RPMI8226 (cell line): ENCODE data around the gene ATG4C.
"Not testable (repeated sequence)": the region's sequence is repeated elsewhere in the genome, so short reads cannot be mapped to it uniquely, and the experiment has no call there.

Source experiments
- DNase-seq: peaks from one replicate; pipeline ENCODE4 v3.0.0-alpha.2; 2015

The ATG4C gene, protein sequence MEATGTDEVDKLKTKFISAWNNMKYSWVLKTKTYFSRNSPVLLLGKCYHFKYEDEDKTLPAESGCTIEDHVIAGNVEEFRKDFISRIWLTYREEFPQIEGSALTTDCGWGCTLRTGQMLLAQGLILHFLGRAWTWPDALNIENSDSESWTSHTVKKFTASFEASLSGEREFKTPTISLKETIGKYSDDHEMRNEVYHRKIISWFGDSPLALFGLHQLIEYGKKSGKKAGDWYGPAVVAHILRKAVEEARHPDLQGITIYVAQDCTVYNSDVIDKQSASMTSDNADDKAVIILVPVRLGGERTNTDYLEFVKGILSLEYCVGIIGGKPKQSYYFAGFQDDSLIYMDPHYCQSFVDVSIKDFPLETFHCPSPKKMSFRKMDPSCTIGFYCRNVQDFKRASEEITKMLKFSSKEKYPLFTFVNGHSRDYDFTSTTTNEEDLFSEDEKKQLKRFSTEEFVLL

GRCh38 chr1:62783736-62784508 is at the start of gene ATG4C:
Gene ATG4C, plus strand, starts transcription at chr1:62784132. Its CDS starts 19,655 bp downstream, at chr1:62803787.
- DNase-seq, result peak; percentile 98

DNA sequence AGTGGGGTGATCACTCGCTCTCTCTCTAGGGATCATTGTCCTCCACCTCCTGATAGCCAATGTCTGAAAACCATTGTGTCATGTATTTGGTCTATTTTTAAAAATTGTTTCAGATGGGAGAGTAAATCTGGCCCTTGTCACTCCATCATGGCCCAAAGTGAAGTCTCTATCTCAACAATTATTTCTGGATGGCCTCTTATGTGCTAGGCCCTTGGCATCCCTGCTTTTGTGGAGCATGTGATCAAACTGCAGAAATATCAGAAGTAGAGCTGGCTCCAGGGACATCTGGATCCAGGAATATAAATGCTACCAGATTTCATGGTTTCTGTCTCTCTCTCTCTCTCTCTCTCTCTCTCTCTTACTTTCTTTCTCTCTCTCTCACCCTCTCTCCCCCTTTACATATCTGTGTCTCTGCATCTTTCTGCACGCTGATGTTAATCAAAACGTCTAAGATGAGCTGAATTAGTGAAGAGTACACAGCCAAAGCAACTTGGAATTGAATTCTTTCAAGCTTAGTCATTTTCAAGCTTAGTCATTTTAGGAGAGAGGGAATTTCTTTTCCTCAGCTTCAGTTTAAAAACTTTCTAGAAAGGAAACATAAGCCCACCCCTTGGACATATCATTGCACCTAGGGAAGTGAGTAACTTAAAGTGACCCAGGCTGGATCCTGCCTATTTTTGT is 48.3 kb upstream of the ATG4C start:
- DNase-seq, result no peak

DNA sequence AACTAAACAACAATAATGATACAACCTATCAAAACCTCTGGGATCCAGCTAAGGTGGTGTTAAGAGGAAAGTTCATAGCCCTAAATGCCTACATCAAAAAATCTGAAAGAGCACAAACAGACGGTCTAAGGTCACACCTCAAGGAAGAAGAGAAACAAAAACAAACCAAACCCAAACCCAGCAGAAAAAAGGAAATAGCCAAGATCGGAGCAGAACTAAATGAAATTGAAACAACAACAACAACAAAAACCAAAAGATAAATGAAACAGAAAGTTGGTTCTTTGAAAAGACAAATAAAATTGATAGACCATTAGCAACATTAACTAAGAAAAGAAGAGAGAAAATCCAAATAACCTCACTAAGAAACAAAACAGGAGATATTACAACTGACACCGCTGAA is 43.2 kb upstream of the ATG4C start:
- not testable (repeated sequence) for DNase-seq

DNA sequence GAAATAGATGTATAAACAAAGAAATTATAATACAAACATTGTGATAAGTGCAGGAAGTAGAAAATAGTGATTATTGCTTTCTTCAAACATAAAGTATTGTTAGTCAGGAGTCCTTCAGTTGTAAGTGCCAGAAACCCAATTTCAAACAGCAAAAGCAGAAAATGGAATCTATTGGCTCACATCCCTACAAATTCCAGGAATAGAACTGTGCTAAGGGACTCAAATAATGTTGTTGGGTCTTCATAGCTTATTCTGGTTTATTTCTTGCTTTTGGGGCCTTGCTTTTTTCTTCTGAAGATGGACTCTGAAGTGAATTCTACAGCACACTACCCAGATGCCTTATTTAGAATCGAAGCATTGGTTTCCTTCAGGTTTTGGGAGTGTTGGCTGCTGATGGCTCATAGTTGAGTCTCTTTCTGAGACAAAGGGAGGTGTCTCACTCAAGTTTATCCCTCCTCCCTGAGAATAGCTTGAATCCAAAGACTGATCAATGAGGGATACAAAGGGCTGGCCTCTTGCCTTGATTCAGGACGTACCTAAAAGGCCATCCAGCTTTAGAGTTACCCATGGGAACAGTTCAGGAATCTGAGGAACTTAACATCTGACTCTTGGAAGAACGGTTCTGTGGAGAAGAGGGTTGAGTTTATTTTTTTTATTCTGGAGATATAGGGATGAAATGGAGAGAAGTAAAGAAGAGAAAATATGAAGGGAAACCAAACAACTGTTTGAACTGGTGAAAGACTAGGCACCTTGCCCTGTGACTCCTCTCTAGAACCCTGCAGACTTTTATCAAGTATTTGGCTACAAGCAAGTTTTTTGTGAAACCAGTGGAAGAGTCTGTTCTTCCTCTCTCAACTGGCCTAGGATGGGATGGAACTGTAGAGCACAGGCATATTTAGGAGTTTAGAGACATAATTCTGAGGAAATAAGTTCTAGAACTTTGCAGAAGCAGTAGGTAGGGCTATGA is 39.0 kb upstream of the ATG4C start:
- DNase-seq, result no peak

DNA sequence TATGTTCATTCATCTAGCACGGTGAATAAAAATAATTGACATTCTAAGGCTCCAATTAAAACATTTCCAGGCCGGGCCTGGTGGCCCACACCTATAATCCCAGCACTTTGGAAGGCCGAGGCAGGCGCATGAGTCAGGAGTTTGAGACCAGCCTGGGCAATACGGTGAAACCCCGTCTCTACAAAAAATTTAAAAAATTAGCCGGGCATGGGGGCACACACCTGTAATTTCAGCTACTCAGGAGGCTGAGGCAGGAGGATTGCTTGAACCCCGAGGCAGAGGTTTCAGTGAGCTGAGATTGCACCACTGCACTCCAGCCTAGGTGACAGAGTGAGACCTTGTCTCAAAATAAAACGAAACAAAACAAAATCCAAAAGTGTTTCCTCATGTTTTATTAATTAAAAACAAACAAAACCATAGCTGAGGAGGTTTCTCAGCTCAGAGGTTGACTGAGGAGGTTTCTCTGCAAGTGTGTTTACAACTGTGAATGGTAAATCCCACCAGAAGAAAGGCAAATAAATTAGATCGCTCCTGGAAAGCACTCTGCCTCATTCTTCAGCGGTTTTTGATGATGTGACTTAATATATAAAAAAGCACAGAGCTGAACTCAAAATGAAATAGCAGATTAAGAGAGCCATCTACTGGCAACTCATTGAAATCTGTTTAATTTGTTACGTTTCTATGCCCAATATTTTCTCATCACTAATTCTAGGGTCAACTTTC is 37.7 kb upstream of the ATG4C start:
- DNase-seq, result peak; percentile 52

- no peak for DNase-seq
These were observed 37.2 kb upstream of the ATG4C start for GRCh38 chr1:62746809-62747138.

DNA sequence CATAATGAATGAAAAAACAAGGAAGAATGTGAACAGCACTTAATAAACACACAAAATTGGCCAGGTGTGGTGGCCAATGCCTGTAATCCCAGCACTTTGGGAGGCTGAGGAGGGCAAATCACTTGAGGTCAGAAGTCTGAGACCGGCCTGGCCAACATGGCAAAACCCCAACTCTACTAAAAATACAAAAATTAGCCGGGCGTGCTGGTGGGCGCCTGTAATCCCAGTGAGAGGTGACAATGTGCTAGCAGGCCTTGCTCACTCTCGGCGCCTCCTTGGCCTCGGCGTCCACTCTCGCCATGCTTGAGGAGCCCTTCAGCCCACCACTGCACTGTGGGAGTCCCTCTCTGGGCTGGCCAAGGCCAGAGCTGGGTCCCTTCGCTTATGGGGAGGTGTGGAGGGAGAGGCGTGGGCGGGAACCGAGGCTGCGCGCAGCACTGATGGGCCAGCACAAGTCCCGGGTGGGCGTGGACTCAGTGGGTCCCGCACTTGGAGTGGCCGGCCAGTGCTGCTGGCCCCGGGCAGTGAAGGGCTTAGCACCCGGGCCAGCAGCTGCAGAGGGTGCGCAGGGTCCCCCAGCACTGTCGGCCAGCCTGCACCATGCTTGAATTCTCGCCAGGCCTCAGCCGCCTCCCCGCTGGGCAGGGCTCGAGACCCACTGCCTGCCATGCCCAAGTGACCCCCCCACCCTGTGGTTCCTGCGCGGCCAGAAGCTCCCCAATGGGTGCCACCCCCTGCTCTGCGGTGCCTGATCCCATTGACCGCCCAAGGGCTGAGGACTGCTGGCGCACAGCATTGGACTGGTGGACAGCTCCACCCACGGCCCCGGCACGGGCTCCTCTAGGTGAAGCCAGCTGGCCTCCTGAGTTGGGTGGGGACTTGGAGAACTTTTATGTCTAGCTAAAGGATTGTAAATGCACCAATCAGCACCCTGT is 30.6 kb upstream of the ATG4C start:
- DNase-seq, result no peak

DNA sequence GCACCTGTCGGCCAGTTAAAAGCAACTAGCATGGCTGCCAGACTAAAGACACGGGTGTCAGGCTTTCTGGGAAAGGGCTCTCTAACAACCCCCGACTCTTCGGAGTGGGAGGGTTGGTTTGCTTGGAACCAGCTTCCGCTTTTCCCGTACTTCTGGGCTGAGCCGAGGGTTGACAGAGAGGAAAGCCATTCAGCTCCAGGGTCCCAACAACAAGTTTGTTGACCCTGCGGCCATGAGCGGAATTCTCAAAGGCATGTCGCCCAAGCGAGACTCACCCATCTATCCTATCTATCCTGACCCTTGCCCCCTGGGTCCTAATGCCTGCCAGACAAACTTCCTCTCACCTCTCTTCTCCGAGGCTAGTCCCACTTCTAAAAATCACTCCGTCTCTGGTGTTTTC is 29.0 kb upstream of the ATG4C start:
- not testable (repeated sequence) for DNase-seq

DNA sequence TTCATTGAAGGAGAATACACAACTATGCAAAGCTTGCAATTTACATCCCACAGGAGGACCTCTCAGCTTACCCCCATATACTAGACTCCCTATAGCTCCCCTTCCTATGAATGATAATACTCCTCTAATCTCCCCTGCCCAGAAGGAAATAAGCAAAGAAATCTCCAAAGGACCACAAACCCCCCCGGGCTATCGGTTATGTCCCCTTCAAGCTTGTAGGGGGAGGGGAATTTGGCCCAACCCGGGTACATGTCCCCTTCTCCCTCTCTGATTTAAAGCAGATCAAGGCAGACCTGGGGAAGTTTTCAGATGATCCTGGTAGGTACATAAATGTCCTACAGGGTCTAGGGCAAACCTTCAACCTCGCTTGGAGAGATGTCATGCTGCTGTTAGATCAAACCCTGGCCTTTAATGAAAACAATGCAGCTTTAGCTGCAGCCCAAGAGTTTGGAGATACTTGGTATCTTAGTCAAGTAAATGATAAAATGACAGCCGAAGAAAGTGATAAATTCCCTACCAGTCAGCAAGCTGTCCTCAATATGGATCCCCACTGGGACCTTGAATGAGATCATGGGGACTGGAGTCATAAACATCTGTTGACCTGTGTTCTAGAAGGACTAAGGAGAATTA is 27.6 kb upstream of the ATG4C start:
- not testable (repeated sequence) for DNase-seq

DNA sequence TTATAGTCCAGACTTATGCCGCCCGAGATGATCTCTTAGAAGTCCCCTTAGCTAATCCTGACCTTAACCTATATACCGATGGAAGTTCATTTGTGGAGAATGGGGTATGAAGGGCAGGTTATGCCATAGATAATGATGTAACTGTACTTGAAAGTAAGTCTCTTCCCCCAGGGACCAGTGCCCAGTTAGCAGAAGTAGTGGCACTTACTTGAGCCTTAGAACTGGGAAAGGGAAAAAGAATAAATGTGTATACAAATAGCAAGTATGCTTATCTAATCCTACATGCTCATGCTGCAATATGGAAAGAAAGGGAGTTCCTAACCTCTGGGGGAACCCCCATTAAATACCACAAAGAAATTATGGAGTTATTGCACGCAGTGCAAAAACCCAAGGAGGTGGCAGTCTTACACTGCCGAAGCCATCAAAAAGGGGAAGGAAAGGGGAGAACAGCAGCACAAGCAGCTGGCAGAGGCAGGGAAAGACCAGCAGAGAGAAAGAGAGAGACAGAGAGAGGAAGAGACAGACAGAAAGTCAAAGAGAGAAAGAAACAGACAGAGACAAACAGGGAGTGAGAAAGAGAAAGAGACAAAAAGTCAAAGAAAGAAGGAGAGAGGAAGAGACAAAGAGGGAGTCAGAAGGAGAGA is 24.6 kb upstream of the ATG4C start:
- not testable (repeated sequence) for DNase-seq

DNA sequence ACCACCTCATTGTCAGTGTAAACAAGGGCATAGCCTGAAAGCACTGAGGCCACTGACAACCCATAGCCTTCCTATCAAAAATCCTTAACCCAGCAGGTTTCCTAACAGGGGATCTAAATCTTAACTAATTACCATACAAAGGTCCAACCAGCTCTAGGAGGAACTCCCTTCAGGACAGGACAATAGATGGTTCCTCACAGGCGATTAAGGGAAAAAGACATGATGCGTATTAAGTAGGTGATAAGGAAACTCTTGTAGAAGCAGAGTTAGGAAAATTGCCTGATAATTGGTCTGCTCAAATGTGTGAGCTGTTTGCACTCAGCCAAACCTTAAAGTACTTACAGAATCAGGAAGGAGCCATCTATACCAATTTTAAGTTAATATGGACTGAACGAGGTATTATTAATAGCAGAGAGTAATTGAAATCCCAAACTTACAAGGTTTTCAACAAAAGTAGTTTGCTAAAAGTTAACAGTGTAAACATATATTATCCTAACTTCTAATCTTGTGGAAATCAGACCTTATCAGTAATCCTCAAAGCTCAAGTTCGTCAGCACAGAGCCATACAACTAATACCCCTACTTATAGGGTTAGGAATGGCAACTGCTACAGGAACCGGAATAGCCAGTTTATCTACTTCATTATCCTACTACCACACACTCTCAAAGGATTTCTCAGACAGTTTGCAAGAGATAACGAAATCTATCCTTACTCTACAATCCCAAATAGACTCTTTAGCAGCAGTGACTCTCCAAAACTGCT is 23.7 kb upstream of the ATG4C start:
- not testable (repeated sequence) for DNase-seq

GRCh38 chr1:62761223-62761870 is 22.6 kb upstream of the ATG4C start:
- not testable (repeated sequence) for DNase-seq

DNA sequence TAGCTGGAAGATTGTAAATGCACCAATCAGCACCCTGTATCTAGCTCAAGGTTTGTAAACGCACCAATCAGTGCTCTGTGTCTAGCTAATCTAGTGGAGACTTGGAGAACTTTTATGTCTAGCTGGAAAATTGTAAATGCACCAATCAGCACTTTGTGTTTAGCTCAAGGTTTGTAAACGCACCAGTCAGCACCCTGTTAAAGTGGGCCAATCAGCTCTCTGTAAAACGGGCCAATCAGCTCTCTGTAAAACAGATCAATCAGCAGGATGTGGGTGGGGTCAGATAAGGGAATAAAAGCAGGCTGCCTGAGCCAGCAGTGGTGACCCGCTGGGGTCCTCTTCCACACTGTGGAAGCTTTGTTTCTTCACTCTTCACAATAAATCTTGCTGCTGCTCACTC is 21.9 kb upstream of the ATG4C start:
- DNase-seq, result not testable (repeated sequence)

DNA sequence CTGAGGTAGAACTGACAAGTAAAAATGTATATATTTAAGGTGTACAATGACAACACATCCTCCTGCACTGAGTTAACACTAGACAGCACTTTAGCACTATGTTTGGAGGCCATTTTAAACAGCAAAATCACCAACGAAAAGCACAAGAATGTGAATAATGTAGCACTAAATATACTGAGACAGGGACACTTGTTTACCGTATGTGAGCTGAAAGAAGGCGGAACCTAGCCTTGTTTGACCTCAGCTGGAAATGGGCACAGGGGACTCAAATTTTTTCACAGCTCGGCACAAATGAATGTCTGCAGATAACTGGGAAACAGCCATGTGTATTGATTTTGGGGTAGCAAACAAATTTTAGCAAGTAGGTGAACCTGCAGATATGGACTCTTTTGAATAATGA is 18.0 kb upstream of the ATG4C start:
- DNase-seq, result no peak

DNA sequence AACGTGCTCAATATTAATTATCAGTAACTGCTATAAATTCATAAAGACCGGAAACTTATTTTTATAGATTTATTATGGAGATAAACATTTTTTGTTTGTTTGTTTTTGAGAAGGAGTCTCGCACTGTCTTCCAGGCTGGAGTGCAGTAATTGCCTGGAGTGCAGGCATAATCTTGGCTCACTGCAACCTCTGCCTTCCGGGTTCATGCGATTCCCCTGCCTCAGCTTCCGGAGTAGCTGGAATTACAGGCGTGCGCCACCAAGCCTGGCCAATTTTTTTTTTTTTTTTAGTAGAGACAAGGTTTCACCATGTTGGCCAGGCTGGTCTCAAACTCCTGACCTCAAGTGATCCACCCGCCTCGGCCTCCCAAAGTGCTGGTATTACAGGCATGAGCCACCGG is 15.4 kb upstream of the ATG4C start:
- not testable (repeated sequence) for DNase-seq

- DNase-seq, result no peak
These were observed 11.2 kb upstream of the ATG4C start for GRCh38 chr1:62772607-62773295.

- DNase-seq, result no peak
These were observed 9.9 kb upstream of the ATG4C start for GRCh38 chr1:62774006-62774405.
